HCT116 (cell line): ENCODE data around the gene CFL1. TPM values are rescaled to one million over a fixed set of nuclear protein-coding genes. Genes with fewer than 3 reads are reported as not detected.

ENCODE experiments used
- ATAC-seq: fragments of 200-7000 bp; cut with Tn5 transposase; 2 replicates; pipeline ENCODE4 v1.9.1; 2020; ENCODE audit warnings: mild to moderate bottlenecking, moderate library complexity
- BruUV-seq: library from RNA; stranded (reverse); fragments of 400-500 nt; replicated peaks from 2 replicates; lab custom pipeline; 2021; lab: Mats Ljungman, UMichigan
- CTCF ChIA-PET: fragments of 300-600 bp; sonication (Branson Sonifier 250); formaldehyde crosslinking; loops from one replicate; lab custom pipeline; 2021; ENCODE audit warnings: antibody characterized with exemption; lab: Charles Lee
- POLR2A ChIA-PET: fragments of 300-600, 350-600 bp; sonication (Branson Sonifier 250); formaldehyde crosslinking; loops from one replicate; lab custom pipeline; 2021; ENCODE audit warnings: antibody characterized with exemption; lab: Charles Lee
- RAD21 ChIA-PET, 2 experiments: fragments of 300-600 bp; sonication (Branson Sonifier 250); formaldehyde crosslinking; loops; one replicate each; lab custom pipeline; 2023; ENCODE audit warnings: low total read pairs in 2 of 2; ENCODE audit not compliant: uncharacterized antibody in 2 of 2, unreplicated experiment in 2 of 2, low non-redundant PET in 1 of 2; lab: Charles Lee
- DNase-seq: peaks from one replicate; pipeline ENCODE4 v3.0.0-alpha.2; 2010; ENCODE audit warnings: low read depth, low spot score
- H2AFZ ChIP-seq: fragments of 200-600 bp; shearing (Covaris generic), sonication (generic); 2 replicates; pipeline ENCODE4 v1.6.1; 2017; ENCODE audit warnings: low read depth, mixed run types, mixed read lengths, antibody characterized with exemption, low read length; ENCODE audit not compliant: poor library complexity, severe bottlenecking
- H3K27ac ChIP-seq: 2 replicates; pipeline ENCODE4 v1.5.1; 2012; ENCODE audit warnings: low read depth, low read length
- H3K27me3 ChIP-seq: fragments of 200-600 bp; sonication (generic); 2 replicates; pipeline ENCODE4 v1.6.1; 2016; ENCODE audit warnings: mixed run types, low read length, mixed read lengths; ENCODE audit not compliant: insufficient read depth
- H3K36me3 ChIP-seq, 2 experiments: fragments of 200-500 bp in 1 of 2; fragments of 200-600 bp in 1 of 2; sonication (Bioruptor generic) in 1 of 2; sonication (generic) in 1 of 2; 2 replicates each; pipeline versions ENCODE4 v1.5.1 to v1.6.1; 2014 to 2016; ENCODE audit warnings: low read length in 2 of 2, inconsistent platforms in 1 of 2, mixed read lengths in 1 of 2, mixed run types in 1 of 2; ENCODE audit not compliant: insufficient read depth in 2 of 2, control insufficient read depth in 1 of 2
- H3K4me1 ChIP-seq, 2 experiments: fragments of 200-600 bp in 1 of 2; sonication (generic) in 1 of 2; 2 replicates each; pipeline versions ENCODE4 v1.5.1 to v1.6.1; 2012 to 2017; ENCODE audit warnings: low read length in 2 of 2, inconsistent platforms in 1 of 2, mild to moderate bottlenecking in 1 of 2, mixed read lengths in 1 of 2, mixed run types in 1 of 2, moderate library complexity in 1 of 2; ENCODE audit not compliant: insufficient read depth in 2 of 2, control insufficient read depth in 1 of 2
- H3K4me2 ChIP-seq: fragments of 200-600 bp; sonication (generic); 2 replicates; pipeline ENCODE4 v1.6.1; 2017; ENCODE audit warnings: mixed run types, low read length, mixed read lengths
- H3K4me3 ChIP-seq, 2 experiments: fragments of 200-600 bp in 1 of 2; sonication (generic) in 1 of 2; replicated peaks in 1 of 2; 2 replicates each; pipeline ENCODE4 v1.5.1; 2011 to 2016; ENCODE audit warnings: low read length in 2 of 2, control low read depth in 1 of 2, low read depth in 1 of 2, mild to moderate bottlenecking in 1 of 2, mixed read lengths in 1 of 2, mixed run types in 1 of 2
- H3K79me2 ChIP-seq: fragments of 200-600 bp; sonication (generic); 2 replicates; pipeline ENCODE4 v1.6.1; 2017; ENCODE audit warnings: mild to moderate bottlenecking, mixed run types, low read length, moderate library complexity, mixed read lengths; ENCODE audit not compliant: insufficient read depth
- H3K9ac ChIP-seq: fragments of 200-600 bp; sonication (generic); 2 replicates; pipeline ENCODE4 v1.6.1; 2016; ENCODE audit warnings: low read length, mixed read lengths
- H3K9me2 ChIP-seq: fragments of 200-600 bp; sonication (generic), shearing (Covaris generic); 2 replicates; pipeline ENCODE4 v1.6.1; 2017; ENCODE audit warnings: mixed run types, mild to moderate bottlenecking, moderate library complexity; ENCODE audit not compliant: insufficient read depth
- H3K9me3 ChIP-seq, 2 experiments: fragments of 200-500 bp in 1 of 2; fragments of 200-600 bp in 1 of 2; sonication (Bioruptor generic) in 1 of 2; sonication (generic) in 1 of 2; 2 replicates each; pipeline ENCODE4 v1.6.1; 2014 to 2017; ENCODE audit warnings: low read length in 2 of 2, mixed read lengths in 2 of 2, inconsistent platforms in 1 of 2, low read depth in 1 of 2, mild to moderate bottlenecking in 1 of 2, mixed run types in 1 of 2, moderate library complexity in 1 of 2; ENCODE audit not compliant: control insufficient read depth in 1 of 2, insufficient read depth in 1 of 2
- H4K20me1 ChIP-seq: fragments of 200-600 bp; sonication (generic), shearing (Covaris generic); 2 replicates; pipeline ENCODE4 v1.6.1; 2017; ENCODE audit warnings: mixed run types, mild to moderate bottlenecking, moderate library complexity; ENCODE audit not compliant: insufficient read depth
- CBX3 ChIP-seq: IDR thresholded peaks from 2 replicates; pipeline ENCODE4 v1.6.1; 2012; ENCODE audit warnings: low read depth
- ELF1 ChIP-seq: IDR thresholded peaks from 2 replicates; pipeline ENCODE4 v1.6.1; 2012; ENCODE audit warnings: low read depth, borderline replicate concordance
- POLR2A ChIP-seq: IDR thresholded peaks from 2 replicates; pipeline ENCODE4 v1.7.0; 2011; ENCODE audit warnings: borderline replicate concordance; ENCODE audit not compliant: insufficient read depth, insufficient read length; ENCODE audit errors: extremely low read depth
- SP1 ChIP-seq: IDR thresholded peaks from 2 replicates; pipeline ENCODE4 v1.6.1; 2012; ENCODE audit warnings: low read depth
- YY1 ChIP-seq: IDR thresholded peaks from 2 replicates; pipeline ENCODE4 v1.6.1; 2011; ENCODE audit warnings: low read length, low read depth, moderate library complexity, mild to moderate bottlenecking; ENCODE audit not compliant: insufficient replicate concordance; ENCODE audit errors: extremely low read depth
- intact Hi-C: fragments of 100-400 bp; cut with micrococcal nuclease; formaldehyde crosslinking; loops from 2 replicates; pipeline ENCODE4 v1.10.0; 2022
- total RNA-seq: library from RNA; stranded (reverse); gene quantifications from one replicate; pipeline ENCODE4 v1.2.1, GENCODE V29; 2021; ENCODE audit not compliant: unreplicated experiment
- TF ChIP-seq, protein P1 (sequence below): IDR thresholded peaks from 2 replicates; pipeline ENCODE4 v1.6.1; 2012; ENCODE audit warnings: low read depth

Gene CFL1
- total RNA-seq, 1 experiment from 2014 or later = 1,270 TPM

DNA sequence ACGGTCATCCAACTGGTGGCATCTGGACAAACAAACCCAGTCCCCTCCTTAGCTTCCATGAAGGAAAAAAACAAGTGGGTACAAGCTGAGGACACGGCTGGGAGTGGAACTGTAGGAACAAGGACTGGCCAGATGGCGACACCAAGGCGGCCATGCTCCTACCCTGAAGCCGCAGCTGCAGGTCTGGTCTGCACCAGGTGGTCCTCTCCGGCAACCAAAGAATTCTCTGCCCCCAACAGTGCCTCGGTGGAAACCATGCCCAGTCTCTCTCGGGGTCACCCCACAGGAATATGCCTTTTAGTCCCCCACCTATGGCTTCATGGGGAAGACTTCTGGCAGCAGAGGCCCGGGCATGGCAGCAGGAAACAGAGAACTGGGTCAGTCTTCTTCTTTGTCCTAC lies 48.5 kb downstream of the CFL1 start:
- Histone ChIP-seq H3K9me2 (no peaks in the 10 kb centered on the region), H3K4me2 (no peak overlapping the region), H2AFZ (no peak overlapping the region), H3K9ac (no peak overlapping the region), H3K27me3 (no peaks in the 10 kb centered on the region), H3K9me3 (no peaks in the 10 kb centered on the region), H3K27ac (no peak overlapping the region), H4K20me1 (no peaks in the 10 kb centered on the region), H3K4me1 (no peaks in the 10 kb centered on the region), H3K4me3 (no peak overlapping the region), H3K36me3 (no peaks in the 10 kb centered on the region), H3K79me2 (no peaks in the 10 kb centered on the region)
- ChIA-PET CTCF (interaction anchor here (0.9 to 1.2 kb wide), 2 partner anchors 30 to 50 kb away, joined by 3 read pairs; no protein-coding TSS in a partner anchor), RAD21 (no interaction called here), POLR2A (no interaction called here)
- TF ChIP-seq POLR2A = no peak
- no peak for TF ChIP-seq YY1
- no peak for TF ChIP-seq SP1
- TF ChIP-seq, protein P1, sequence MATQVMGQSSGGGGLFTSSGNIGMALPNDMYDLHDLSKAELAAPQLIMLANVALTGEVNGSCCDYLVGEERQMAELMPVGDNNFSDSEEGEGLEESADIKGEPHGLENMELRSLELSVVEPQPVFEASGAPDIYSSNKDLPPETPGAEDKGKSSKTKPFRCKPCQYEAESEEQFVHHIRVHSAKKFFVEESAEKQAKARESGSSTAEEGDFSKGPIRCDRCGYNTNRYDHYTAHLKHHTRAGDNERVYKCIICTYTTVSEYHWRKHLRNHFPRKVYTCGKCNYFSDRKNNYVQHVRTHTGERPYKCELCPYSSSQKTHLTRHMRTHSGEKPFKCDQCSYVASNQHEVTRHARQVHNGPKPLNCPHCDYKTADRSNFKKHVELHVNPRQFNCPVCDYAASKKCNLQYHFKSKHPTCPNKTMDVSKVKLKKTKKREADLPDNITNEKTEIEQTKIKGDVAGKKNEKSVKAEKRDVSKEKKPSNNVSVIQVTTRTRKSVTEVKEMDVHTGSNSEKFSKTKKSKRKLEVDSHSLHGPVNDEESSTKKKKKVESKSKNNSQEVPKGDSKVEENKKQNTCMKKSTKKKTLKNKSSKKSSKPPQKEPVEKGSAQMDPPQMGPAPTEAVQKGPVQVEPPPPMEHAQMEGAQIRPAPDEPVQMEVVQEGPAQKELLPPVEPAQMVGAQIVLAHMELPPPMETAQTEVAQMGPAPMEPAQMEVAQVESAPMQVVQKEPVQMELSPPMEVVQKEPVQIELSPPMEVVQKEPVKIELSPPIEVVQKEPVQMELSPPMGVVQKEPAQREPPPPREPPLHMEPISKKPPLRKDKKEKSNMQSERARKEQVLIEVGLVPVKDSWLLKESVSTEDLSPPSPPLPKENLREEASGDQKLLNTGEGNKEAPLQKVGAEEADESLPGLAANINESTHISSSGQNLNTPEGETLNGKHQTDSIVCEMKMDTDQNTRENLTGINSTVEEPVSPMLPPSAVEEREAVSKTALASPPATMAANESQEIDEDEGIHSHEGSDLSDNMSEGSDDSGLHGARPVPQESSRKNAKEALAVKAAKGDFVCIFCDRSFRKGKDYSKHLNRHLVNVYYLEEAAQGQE = no peak
- TF ChIP-seq ELF1 = no peak
- no peak for TF ChIP-seq CBX3
- ATAC-seq = 0 out of 2 replicates have a peak, but pooled peaks have one; percentile 32
- no peak for DNase-seq
- intact Hi-C loops = no loop called here
- BruUV-seq = no TSS peak
